Measurements from ENCODE around the gene C8B.

DNA sequence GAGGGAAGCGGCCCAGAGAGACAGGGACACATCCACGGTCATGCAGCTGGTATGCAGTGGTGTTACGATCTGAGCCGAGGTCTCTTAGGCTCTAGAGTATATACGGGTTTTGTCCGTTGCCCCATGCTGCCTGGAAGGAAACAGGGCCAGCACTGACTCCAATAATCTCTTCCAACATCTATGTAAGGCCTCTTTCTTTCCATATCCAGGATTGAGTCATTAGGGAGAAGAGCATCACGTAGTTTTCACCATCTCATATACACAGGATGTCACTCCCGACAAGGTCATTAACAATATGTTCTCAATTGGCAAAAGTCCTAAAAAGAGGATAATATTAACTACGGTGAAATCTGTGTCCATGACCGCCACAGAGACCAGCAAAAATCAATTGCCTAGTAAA, 4.4 kb downstream of the C8B start:
- TF ChIP-seq, protein P1, sequence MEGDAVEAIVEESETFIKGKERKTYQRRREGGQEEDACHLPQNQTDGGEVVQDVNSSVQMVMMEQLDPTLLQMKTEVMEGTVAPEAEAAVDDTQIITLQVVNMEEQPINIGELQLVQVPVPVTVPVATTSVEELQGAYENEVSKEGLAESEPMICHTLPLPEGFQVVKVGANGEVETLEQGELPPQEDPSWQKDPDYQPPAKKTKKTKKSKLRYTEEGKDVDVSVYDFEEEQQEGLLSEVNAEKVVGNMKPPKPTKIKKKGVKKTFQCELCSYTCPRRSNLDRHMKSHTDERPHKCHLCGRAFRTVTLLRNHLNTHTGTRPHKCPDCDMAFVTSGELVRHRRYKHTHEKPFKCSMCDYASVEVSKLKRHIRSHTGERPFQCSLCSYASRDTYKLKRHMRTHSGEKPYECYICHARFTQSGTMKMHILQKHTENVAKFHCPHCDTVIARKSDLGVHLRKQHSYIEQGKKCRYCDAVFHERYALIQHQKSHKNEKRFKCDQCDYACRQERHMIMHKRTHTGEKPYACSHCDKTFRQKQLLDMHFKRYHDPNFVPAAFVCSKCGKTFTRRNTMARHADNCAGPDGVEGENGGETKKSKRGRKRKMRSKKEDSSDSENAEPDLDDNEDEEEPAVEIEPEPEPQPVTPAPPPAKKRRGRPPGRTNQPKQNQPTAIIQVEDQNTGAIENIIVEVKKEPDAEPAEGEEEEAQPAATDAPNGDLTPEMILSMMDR (IDR thresholded peaks at IDR 0.05) = no peak
- no peak for TF ChIP-seq POLR2A (IDR thresholded peaks at IDR 0.05)

Data from testis (tissue), 2 donors.